Hematopoietic multipotent progenitor cell treated with erythropoietin and hydrocortisone succinate and interleukin-3 and kit ligand, for 8 days (in vitro differentiated cells): ENCODE measurements around the gene ADRA2B.

Source experiments
- DNase-seq: peaks from one replicate; pipeline ENCODE4 v3.0.0-alpha.2; 2015

ADRA2B gene

DNA sequence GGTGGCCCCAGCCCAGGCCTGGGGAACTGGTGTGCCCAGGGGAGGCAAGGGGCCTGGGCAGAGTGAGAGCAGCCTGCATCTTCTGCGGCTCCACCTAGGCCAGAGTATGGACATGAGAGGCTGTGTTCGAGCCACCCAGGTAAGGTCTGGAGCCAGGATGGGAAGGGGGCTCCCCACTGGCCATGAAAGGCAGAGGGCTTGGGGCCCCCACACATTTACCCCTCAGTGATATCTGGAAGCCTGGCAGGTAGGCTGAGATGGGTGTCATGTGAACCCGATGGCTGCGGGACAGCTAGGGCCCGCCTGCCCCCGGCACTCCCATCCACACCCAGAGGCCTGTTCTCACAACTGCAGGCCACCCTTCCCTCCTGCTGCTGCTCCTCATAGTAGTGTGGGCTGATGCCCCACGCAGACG, 13.2 kb downstream of the ADRA2B start:
- no peak for DNase-seq

DNA sequence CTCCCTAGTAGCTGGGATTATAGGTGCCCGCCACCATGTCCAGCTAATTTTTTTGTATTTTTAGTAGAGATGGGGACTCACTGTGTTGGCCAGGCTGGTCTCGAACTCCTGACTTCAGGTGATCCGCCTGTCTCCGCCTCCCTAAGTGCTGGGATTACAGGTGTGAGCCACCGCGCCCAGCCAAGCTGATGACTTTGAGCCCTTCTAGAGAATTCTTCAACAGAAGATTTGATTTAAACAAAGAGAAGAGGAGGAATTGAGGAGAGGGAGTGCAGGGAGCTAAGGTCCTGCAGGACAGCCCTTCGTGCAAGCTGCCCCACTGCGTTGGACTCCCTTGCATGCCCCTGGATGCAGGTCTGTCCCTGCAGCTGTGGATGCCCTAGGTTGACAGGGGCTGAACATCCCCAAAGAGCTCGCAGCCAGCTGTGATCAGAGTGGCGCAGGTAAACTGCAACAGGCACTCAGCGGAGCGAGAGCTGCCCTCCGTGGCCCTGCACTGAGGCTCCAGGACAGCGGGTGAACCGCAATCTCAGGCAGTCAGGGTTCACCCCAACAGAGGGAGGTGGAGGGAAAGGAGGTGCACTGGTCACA, 13.7 kb downstream of the ADRA2B start:
- DNase-seq: no peak

DNA sequence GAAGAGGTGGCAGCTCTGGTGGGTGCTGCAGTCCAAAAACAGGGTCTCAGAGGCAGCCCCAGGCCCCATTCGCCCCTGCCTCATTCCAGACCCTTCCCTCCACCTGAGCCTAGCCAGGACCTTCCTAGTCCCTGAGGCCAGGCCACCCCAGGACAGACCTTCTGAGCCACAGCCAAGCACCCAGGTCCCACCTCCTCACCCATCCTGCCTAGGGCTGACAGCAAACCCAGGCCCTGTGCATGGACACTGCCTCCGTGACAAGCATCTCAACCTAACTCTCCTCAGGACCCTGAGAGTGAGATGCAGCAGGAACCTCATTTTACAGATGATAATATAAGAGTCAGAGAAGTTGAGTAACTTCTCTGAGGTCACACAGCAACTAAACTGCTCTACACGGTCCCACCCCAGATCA, 15.5 kb downstream of the ADRA2B start:
- no peak for DNase-seq

DNA sequence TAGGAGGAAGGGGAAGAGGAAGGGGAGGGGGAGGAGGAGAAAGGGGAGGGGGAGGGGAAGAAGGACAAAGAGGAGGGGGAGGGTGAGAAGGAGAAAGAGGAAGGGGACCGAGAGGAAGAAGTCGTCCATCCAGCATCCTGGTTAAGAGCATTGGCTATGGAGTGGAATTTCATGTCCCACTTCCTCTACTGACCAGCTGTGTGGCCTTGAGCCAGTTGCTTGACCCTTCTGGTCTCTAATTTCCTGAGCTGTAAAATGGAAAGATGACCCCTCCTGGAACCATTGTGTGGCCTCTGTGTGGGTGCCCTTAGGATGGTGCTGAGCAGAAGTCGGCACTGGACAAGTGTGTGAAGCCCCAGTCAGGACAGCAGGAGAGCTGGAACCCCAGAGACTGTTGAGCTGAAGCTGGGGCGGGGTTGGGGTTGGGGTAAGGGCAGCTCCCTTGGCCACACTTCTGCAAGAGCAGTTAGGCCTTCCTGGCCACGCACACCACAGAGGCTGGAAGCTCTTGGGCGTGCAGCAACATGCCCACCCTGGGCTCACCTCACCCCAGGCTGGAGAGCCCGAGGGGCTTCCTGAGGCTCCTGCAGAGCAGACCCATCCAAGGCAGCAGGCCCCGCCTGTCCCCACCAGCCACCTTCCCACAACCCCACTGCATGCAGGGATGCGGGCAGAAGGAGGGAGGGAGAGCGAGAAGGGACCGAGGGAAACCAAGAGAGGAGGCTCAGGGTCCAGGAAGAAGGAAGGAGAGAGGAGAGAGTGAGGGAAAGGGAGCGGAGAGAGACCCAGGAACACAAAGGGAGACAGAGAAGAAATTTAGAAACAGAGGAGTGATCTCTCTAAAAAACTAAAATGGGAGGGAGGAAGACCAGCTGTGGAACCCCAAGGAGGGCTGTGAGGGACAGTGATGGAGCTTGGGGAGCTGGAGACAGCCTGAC, 16.2 kb downstream of the ADRA2B start:
- no peak for DNase-seq

DNA sequence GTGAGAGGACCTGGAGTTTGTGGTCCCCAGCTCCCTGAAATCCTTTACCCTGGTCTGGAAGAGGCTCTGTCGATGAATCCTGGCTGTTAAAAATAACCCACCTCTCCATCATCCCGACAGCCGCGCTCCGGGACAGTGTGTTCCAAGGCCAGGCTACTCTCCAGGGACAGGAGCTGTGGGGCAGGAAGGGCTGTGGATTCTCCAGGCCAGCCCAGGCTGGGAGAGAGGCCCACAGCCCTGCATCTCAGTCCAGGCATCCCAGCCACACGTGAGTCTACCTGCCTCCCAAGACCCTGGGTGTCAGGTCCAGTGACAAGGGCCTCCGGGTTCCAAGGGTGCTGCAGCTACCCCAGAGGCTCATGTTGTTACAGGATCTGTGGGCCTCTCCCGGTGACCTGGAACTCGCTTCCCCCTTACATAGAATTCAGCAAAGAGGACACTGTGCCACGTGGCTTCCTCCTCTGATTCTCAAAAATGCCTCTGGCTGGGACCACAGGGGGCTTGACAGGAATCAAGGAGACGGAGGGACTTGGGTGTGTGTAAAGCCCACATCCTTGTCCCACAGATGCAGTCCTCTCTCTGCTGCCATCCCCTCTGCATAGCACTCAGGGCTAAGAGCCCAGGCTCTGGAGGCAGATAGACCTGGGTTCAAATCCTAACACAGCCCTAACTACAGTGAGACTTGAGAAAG, 17.3 kb downstream of the ADRA2B start:
- no peak for DNase-seq

DNA sequence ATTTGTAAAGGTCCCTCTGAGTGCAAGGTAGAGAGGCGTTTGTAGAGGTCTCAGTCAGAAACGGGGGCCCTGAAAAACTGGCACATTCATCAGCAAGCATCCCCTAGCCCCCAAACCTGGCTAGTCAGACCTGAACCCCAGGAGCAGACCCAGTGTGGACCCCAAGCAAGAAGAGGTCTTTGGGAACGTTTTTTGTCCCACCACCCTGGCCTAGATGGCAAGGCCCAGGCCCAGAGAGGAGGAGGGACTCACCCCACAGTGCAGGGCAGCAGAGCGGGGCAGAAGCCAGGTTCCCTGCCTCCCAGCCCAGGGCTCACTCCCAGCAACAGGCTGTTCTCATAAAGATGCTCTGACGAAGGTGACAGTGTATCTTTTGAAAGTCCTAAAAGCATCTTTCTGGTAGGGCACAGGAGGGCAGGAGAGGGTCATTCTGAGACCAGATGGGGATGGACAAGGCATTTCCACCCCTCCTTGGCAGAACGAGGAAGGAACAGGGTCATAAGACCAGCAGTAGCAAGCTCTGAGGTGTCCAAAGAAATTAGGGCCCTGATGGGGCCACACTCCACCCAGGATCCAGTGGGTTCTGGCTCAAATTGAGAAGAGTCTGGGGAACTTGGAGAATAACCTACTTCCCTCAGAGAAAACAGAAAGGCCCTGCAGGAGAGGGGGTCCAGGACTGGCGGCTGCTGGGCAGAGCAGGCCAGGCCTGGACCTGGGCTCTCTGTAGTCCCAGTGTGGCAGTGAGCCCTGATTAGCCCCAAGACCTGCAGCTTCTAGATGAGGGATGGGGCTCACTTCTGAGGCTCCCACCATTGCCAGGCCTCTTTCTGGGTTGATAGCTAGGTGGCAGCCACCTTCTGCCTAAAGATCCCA, 18.2 kb downstream of the ADRA2B start:
- DNase-seq: no peak

DNA sequence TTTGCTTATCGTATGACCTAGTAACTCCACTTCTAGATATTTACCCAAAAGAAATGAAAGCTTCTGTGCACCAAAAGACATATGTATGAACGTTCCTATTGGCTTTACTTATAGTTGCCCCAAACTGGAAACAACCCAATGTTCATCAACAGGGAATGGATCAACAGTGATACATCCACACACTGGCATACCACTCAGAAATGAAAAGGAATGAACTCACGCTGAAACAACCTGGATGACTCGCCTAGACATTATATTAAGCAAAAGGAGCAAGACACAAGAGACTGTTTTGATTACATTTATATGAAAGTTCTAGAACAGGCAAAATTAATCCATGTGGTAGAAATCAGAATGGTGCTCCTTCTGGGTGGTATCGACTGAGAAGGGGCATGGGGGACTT, 18.9 kb downstream of the ADRA2B start:
- DNase-seq: no peak

DNA sequence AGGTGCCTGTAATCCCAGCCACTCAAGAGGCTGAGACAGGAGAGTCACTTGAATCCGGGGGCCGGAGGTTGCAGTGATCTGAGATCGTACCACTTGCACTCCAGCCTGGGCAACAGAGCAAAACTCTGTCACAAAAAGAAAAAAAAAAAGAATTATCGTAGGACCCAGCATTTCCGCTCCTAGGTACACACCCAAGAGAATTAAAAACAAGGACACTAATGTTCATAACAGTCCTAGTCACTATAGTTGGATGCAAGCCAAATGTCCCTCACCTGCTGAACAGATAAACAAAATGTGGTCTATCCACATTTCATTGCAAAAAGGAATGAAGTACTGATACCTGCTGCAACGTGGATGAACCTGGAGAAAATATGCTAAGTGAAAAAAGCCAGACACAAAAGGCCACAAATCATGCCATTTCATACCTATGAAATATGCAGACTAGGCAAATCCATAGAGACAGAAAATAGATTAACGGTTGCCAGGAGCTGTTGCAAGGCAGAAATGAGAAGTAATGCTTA, 21.2 kb downstream of the ADRA2B start:
- DNase-seq: peak; percentile 77

DNA sequence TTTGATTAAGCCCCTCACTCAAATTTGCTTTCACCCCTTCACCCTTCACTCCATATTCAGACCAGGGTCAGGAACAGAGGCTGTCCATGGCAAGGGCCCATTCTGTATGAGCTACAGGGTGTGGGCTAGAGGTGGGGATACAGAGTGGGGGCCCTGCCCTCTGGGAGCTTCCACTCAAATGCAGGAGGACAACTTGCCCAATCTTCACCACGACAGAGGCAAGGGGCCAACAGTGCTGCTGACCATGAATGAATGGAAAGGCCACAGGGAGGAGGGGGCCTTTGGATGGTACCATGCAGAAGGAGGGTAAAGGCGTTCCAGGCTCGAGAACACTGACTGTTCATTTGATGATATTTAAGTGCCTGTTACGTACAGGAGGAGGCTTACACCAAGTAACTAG, 22.8 kb downstream of the ADRA2B start:
- no peak for DNase-seq

DNA sequence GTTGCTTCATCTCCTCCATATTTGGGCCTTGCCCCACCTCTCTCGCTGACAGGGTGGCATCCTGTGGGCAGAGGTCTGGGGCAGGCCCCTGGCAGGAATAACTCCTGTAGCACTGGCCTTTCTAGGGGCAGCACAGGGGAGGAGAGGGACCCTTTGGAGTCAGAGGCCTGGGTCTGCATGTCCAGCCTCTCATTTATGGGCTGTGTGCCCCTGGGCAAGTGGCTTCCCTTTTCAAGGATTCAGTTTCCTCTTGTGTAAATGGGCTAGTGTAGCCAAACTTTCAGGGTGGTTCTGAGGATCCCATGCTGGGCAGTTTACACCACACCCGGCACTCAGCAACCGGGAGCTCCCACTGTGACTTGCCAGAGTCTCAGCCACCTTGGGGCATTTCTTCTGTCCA, 23.4 kb downstream of the ADRA2B start:
- DNase-seq: no peak

DNA sequence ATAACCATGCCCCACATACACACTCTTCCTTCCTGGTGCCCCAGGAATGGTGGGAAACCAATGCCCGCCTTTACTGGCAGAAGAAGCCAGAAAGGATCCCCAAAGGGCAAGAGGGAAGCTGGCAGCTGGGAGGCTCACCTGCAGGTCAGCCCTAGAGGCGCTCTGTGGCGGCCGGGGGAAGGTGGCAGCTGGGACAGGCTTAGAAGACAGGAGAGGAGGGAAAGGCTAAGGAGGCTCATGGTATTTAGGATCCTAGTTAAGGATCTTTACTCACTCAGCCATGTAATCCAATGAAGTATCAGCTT, 23.8 kb downstream of the ADRA2B start:
- DNase-seq: no peak

DNA sequence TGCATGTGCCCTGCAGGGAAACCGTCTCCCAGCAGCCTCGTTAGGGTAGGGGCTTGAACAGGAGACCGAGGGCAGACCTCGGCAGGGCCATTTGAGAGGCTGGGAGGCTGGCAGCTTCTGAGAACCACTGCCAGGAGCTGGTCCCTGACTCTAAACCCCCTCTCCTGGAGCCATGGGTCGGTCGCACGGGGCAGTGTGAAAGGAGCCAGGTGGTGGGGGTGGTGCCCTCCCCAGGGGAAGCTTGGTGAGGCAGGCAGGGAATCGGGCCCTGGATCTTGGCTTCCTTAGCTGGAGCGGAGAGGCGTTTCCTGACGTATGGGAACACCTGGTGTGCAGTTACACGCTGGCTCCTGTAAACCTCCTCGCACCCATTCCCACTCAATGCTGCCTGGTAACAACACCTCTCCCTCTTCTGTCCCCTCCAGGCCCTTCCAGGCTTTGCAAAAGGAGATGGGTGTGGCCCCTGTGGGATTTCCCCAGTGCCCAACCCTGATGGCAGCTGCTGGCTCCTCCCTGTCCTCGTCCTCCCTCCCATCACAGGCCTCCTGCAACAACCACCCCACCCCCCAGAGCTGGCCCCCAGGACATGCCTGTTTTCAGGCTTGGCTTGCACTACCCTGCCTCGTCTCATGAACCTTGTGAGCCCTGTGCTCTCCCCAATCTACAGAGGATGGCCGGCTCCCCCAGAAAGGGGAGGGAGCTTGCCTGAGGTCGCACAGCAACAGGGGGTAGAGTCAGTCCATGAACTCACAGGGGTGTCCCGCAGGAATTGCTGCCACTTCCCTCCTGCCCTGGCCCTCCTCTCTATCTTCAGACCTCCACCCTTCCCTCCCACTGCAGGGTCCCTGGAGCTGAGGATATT, 24.4 kb downstream of the ADRA2B start:
- peak; percentile 57 for DNase-seq

DNA sequence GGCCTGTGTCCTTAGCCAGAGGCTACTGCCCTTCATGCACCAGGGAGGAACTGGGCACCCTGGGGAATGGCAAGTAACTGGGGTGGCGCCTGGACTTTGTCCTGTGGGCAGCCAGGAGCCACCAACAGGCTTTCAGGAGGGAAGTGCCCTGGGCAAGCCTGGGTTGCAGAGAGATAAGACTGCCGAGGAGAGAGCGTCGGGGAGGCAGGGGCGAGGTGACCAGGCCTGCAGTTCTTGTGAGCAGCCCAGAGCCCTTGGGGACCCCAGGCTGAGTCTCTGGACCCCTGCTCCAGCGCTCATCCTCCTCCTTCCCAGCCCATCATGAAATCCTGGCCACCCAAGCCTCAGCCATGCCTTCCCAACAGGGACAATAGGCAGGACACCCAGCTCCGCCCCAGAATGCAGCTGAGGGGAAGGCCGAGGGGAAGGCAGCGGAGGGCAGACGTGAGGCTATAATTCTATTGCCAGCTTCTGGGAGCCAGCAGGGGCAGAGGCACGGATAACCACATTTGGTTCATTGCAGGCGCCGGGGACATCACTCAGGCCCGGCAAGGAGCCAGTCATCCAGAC, 25.1 kb downstream of the ADRA2B start:
- no peak for DNase-seq

DNA sequence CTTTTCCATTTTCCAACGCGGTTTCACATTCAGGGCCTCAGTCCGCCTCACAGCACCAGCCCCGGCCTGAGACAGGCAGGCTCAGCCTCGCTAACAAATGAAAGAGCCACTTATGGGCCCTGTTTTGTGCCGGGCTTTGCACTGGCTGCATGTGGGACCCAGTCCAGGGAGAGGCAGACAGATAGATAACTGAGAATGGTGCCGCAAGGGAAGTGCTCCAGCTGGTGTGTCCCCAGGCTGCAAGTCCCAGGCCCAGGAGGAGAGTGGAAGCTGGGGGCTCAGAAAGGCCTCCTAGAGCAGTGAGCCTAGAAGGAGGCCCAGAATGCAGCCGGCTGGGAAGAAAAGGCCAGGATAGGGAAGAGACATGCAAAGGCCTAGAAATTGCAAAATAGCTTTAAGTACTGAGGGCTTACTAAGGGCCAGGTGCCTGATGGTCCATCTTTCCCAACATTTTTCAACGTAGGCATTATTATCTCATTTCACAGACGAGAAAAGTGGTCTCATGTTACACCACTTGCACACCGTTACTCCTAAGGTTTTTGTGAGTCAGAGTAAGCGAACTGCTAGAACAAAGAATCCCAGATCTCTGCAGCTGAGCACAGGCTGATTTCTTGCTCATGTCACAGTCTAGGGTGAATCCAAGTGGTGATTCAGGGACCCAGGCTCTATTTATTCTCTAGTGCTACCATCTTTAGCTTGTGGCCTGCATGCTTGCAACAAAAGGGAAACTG, 26.0 kb downstream of the ADRA2B start:
- DNase-seq: no peak

DNA sequence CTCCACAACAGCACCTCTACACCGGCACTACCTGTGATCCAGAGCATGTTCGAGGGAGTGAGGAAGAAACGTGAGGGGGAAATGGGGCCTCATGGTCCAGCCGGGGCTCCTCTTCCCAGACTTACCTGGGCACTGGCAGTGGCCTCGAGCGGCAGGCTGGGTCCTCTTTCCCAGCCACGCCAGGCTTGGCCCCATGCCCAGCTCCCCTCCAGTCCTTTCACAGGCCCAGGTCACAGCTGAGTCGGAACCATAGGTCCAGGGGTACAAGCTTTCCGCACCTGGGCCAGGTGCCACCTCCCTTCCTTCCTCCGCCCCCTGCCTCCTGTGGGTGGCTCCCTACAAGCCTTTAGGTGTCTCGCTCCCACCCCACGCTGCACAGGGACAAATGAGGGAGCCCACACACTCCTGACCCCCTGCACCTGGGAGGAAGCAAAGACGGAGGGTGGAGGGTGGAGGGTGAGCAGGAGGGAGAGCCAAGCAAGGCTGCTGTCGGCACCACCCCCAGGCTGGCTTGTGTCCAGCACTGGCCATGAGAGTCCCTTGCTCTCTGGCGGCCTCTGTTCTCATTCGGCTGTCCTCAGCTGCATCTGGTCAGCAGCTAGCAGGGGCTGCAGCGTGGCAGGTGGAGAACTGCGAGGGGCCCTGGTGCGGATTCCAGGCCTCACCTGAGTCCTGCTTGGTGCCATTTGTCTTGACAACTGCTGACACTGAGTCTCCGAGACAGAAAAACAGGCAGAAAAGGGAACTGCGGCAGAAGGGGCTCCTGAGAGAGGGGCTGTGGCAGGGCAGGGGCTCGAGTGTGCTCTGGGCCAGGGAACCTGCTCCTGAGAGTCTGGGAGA, 26.8 kb downstream of the ADRA2B start:
- no peak for DNase-seq

DNA sequence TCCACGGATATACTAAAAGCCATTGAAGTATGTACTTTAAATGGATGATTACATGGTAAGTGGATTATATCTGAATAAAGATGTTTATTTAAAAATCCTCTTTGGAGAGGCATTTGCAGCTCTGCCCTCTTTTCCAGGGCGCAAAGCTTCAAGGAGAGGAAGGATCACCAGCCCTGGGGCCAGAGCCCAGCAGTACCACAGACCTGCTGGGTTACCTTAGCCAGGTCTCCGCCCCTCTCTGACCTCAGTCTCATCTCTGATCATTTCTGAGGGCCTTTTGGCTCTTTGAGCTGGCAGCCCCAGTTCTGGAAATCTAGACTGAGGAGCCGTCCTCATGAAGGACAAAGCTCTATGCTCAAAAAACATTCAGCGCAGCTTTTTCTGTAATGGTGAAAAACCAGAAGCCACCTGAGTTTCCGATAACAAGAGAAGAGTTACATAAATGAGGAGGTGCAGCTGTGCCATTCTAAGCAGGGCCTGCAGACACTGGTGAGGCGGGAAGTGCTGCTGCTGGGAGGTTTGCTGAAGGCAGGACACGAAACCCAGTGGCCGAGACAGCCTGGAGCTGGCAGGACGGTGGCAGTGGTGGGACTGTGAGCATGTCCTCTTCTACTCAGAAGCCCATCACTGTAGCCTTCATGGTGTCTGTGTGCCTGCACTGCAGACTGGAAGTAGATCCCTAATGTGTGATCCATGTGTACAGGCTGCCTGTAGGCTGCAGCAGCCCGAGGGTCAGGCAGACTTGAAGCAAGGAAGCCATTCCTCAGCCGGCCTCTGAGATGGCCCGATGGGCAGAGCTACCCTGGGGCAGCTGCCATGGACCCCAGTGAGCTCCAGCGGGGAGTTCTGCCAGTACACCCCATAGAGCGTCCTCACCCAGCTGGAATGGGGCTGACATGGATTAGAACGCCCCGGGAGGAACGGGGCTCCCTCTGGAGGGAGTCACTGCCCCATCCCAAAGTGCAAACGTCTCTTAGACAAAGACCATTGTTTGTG, 27.7 kb downstream of the ADRA2B start:
- no peak for DNase-seq

DNA sequence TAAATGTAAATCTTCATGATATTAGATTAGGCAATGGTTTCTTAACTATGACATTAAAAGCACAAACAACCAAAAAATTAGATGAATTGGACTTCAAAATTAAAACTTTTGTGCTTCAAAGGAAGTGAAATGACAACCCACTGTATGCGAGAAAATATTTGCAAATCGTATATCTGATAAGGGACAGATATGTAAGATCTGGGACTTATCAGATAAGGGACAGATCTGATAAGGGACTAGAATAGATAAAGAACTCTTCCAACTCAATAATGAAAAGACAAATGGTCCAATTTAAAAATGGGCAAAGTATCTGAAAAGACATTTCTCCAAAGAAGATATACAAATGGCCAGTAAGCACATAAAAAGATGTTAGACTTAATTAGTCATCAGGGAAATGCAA, 29.2 kb downstream of the ADRA2B start:
- no peak for DNase-seq

DNA sequence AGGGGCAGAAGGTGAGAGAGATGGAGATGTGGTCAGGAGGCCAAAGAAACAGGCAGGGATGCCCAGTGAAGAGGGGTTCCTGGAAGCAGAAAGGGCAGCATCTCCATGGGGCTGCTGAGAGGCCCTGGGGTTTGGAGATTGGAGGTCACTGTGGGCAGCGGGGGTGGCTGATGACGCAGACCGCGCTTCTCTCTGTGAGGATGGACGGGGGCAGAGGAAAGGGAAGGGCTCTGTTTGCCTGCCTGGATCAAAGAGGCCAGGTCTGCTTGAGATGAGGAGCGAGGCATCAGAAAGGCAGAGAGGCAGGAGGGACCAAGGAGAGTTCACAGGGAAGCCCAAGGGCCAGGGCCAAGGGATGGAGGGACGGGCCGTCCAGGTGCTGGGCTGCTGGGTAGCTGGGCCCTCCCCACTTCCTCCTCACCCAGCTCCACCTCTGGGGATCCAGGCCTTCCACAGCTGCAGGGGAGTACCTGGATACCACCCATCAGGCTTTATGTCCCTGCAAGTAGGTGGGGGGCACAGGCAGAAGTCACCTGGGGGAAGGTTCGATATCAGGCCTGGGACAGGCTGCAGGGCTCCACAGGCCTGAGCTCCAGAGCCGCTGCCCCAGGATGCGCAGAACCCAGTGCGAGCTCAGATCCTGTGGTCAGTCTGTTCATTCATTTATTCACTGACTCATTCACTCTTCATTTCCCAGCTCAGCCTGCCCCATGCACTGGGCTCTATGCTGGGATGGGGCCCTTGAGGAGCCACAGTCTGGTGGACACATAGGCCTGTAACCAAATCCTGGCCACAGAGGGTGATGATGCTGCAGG, 30.6 kb downstream of the ADRA2B start:
- no peak for DNase-seq
